ENCODE measurements around the gene GNG2. TPM values are rescaled to one million over a fixed set of nuclear protein-coding genes. Genes with fewer than 3 reads are reported as not detected.

Gene GNG2
- total RNA-seq, 1 donor from 2014 or later = 68.7 TPM

DNA sequence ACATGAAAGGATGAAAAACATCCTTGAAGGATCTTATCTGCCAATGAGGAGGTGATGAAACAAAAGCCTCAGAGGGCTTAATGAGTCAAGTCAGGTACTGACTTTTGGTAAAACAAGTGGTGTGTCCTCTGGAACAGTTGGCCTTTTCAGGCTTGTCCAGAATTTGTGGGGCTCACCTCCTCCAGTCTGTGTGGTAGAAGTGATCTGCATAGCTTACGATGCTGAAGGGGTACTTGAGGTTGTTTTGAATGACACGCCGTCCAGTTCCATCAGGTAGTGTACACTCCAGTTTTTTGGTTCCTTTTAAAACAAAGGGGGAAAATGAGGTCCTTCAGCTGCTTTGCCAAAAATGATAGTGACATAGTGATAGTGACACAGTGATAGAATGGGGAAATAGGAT, 145.9 kb downstream of the GNG2 start:
- TF ChIP-seq, protein P1, sequence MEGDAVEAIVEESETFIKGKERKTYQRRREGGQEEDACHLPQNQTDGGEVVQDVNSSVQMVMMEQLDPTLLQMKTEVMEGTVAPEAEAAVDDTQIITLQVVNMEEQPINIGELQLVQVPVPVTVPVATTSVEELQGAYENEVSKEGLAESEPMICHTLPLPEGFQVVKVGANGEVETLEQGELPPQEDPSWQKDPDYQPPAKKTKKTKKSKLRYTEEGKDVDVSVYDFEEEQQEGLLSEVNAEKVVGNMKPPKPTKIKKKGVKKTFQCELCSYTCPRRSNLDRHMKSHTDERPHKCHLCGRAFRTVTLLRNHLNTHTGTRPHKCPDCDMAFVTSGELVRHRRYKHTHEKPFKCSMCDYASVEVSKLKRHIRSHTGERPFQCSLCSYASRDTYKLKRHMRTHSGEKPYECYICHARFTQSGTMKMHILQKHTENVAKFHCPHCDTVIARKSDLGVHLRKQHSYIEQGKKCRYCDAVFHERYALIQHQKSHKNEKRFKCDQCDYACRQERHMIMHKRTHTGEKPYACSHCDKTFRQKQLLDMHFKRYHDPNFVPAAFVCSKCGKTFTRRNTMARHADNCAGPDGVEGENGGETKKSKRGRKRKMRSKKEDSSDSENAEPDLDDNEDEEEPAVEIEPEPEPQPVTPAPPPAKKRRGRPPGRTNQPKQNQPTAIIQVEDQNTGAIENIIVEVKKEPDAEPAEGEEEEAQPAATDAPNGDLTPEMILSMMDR (IDR thresholded peaks at IDR 0.05) = no peak
- intact Hi-C loops (cut with micrococcal nuclease) = no loop called here
- Mint-ChIP-seq H3K27me3 (no peaks in the 10 kb centered on the region), H3K4me1 (peaks cover 3% of the 10 kb centered on the region), H3K9me3 (no peaks in the 10 kb centered on the region), H3K4me3 (no peak overlapping the region), H3K36me3 (ENCODE audit: low read depth) (peaks cover 91% of the 10 kb centered on the region), H3K27ac (no peak overlapping the region)
- ChIA-PET POLR2A (no interaction called here), CTCF (interaction anchor here (1.4 kb wide), 1 partner anchor 12 kb away, joined by 4 read pairs; no protein-coding TSS in a partner anchor)
- ATAC-seq (ENCODE audit: low read depth) (no peak), DNase-seq (no peak)

GRCh38 chr14:52007211-52007610, 146.8 kb downstream of the GNG2 start:
- intact Hi-C loops (cut with micrococcal nuclease) = no loop called here
- TF ChIP-seq, protein P1 (IDR thresholded peaks at IDR 0.05) = no peak
- no peak for DNase-seq
- Mint-ChIP-seq H3K27me3 (no peaks in the 10 kb centered on the region), H3K36me3 (ENCODE audit: low read depth) (peaks cover 88% of the 10 kb centered on the region), H3K27ac (no peak overlapping the region), H3K4me3 (no peak overlapping the region), H3K4me1 (peaks cover 3% of the 10 kb centered on the region), H3K9me3 (no peaks in the 10 kb centered on the region)
- CTCF ChIA-PET = interaction anchor here (1.4 kb wide), 1 partner anchor 13 kb away, joined by 4 read pairs; no protein-coding TSS in a partner anchor
- ATAC-seq (ENCODE audit: low read depth) = no peak
- POLR2A ChIA-PET = no interaction called here

- no peaks in the 10 kb centered on the region for H3K9me3 Mint-ChIP-seq
- peaks cover 86% of the 10 kb centered on the region for H3K36me3 Mint-ChIP-seq (ENCODE audit: low read depth)
- intact Hi-C loops (cut with micrococcal nuclease) = no loop called here
- no peak for DNase-seq
- peaks cover 3% of the 10 kb centered on the region for H3K4me1 Mint-ChIP-seq
- ATAC-seq (ENCODE audit: low read depth) = no peak
- no peak overlapping the region for H3K27ac Mint-ChIP-seq
- POLR2A ChIA-PET = no interaction called here
- no peaks in the 10 kb centered on the region for H3K27me3 Mint-ChIP-seq
- TF ChIP-seq, protein P1 (IDR thresholded peaks at IDR 0.05) = no peak
- CTCF ChIA-PET = interaction anchor here (1.4 kb wide), 1 partner anchor 13 kb away, joined by 4 read pairs; no protein-coding TSS in a partner anchor
- H3K4me3 Mint-ChIP-seq = no peak overlapping the region
Measured at GRCh38 chr14:52007637-52008036, 147.2 kb downstream of the GNG2 start.

GRCh38 chr14:52008136-52008535, 147.7 kb downstream of the GNG2 start:
- intact Hi-C loops (cut with micrococcal nuclease) = no loop called here
- H3K27me3 Mint-ChIP-seq = no peaks in the 10 kb centered on the region
- POLR2A ChIA-PET = no interaction called here
- no peak for DNase-seq
- CTCF ChIA-PET = interaction anchor here (1.4 kb wide), 1 partner anchor 13 kb away, joined by 3 read pairs; no protein-coding TSS in a partner anchor
- no peak overlapping the region for H3K27ac Mint-ChIP-seq
- no peak for ATAC-seq (ENCODE audit: low read depth)
- H3K36me3 Mint-ChIP-seq (ENCODE audit: low read depth) = peaks cover 81% of the 10 kb centered on the region
- TF ChIP-seq, protein P1 (IDR thresholded peaks at IDR 0.05) = no peak
- H3K4me3 Mint-ChIP-seq = no peak overlapping the region
- H3K9me3 Mint-ChIP-seq = no peaks in the 10 kb centered on the region
- H3K4me1 Mint-ChIP-seq = peaks cover 3% of the 10 kb centered on the region

GRCh38 chr14:52010173-52010693, 149.8 kb downstream of the GNG2 start:
- Mint-ChIP-seq H3K9me3 (no peaks in the 10 kb centered on the region), H3K4me1 (no peaks in the 10 kb centered on the region), H3K36me3 (ENCODE audit: low read depth) (peaks cover 60% of the 10 kb centered on the region), H3K4me3 (no peak overlapping the region), H3K27ac (no peak overlapping the region), H3K27me3 (no peaks in the 10 kb centered on the region)
- DNase-seq (no peak), ATAC-seq (ENCODE audit: low read depth) (no peak)
- intact Hi-C loops (cut with micrococcal nuclease) = no loop called here
- TF ChIP-seq, protein P1 (IDR thresholded peaks at IDR 0.05) = no peak
- CTCF ChIA-PET = no interaction called here
- POLR2A ChIA-PET = no interaction called here

Measured in activated B cell treated with CpG ODN at 0.5 μM for 24 hours (primary cell).